Esophagus muscularis mucosa (tissue), 4 donors: Measurements from ENCODE around the gene SLC26A2.

Source experiments
- CTCF ChIP-seq, 3 experiments: fragments of 200-600 bp in 2 of 3; fragments of 450-650 bp in 1 of 3; sonication (generic) in 2 of 3; IDR thresholded peaks; one replicate each; pipeline ENCODE4 v1.5.1; 2017 to 2019; ENCODE audit warnings: antibody characterized with exemption in 3 of 3, mild to moderate bottlenecking in 2 of 3, moderate library complexity in 1 of 3
- EP300 ChIP-seq: sonication (generic); formaldehyde crosslinking; IDR thresholded peaks from one replicate; pipeline ENCODE4 v1.6.1; 2017; ENCODE audit warnings: antibody characterized with exemption
- POLR2A ChIP-seq: fragments of 450-650 bp; IDR thresholded peaks from one replicate; pipeline ENCODE4 v1.6.1; 2017; ENCODE audit warnings: antibody characterized with exemption, moderate library complexity, mild to moderate bottlenecking, low read depth
- POLR2AphosphoS5 ChIP-seq, 2 donors: sonication (generic); formaldehyde crosslinking; IDR thresholded peaks; one replicate each; pipeline ENCODE4 v1.6.1; 2017; ENCODE audit warnings: antibody characterized with exemption in 2 of 2

GRCh38 chr5:149959406-149960236, 937 bp upstream of the SLC26A2 start:
- TF ChIP-seq CTCF (IDR thresholded peaks at IDR 0.05) (peak; percentile 8 to 45 (median 36)), POLR2AphosphoS5 (IDR thresholded peaks at IDR 0.05) (no peak), POLR2A (no peak), EP300 (no peak)
